ENCODE data around the gene DCDC2.

GRCh38 chr6:24140591-24140990 lies 217.3 kb downstream of the DCDC2 start:
- no peak for TF ChIP-seq POLR2A (IDR thresholded peaks at IDR 0.05)
- TF ChIP-seq CTCF (IDR thresholded peaks at IDR 0.05 in 4 of 5, conservative IDR thresholded peaks at IDR 0.05 in 1 of 5) = no peak

Data from gastrocnemius medialis (tissue), 4 donors.